Fibroblast of lung (primary cell): Measurements from ENCODE around the gene UBE2E2.

Experiments used
- EZH2 ChIP-seq: IDR thresholded peaks from 2 replicates; pipeline ENCODE4 v1.5.1; 2012; ENCODE audit warnings: low read length, control low read depth, mild to moderate bottlenecking; ENCODE audit errors: missing control alignments
- TF ChIP-seq, protein P1 (sequence below), 2 donors: IDR thresholded peaks in 1 of 2; conservative IDR thresholded peaks in 1 of 2; 1 replicate in 1 of 2; 2 replicates in 1 of 2; pipeline ENCODE4 v1.5.1; 2011 to 2012; ENCODE audit warnings: low read length in 2 of 2, control low read depth in 1 of 2, inconsistent platforms in 1 of 2, low read depth in 1 of 2, mild to moderate bottlenecking in 1 of 2

- TF ChIP-seq, protein P1, sequence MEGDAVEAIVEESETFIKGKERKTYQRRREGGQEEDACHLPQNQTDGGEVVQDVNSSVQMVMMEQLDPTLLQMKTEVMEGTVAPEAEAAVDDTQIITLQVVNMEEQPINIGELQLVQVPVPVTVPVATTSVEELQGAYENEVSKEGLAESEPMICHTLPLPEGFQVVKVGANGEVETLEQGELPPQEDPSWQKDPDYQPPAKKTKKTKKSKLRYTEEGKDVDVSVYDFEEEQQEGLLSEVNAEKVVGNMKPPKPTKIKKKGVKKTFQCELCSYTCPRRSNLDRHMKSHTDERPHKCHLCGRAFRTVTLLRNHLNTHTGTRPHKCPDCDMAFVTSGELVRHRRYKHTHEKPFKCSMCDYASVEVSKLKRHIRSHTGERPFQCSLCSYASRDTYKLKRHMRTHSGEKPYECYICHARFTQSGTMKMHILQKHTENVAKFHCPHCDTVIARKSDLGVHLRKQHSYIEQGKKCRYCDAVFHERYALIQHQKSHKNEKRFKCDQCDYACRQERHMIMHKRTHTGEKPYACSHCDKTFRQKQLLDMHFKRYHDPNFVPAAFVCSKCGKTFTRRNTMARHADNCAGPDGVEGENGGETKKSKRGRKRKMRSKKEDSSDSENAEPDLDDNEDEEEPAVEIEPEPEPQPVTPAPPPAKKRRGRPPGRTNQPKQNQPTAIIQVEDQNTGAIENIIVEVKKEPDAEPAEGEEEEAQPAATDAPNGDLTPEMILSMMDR (conservative IDR thresholded peaks at IDR 0.05 in 1 of 2, IDR thresholded peaks at IDR 0.05 in 1 of 2; ENCODE audit: low read depth in 1 of 2, low read length in 2 of 2): no peak
- no peak for TF ChIP-seq EZH2
Measured at GRCh38 chr3:23490459-23490858, 287.3 kb downstream of the UBE2E2 start.
